ENCODE results near the gene TLCD4. TPM values are rescaled to one million over a fixed set of nuclear protein-coding genes. Genes with fewer than 3 reads are reported as not detected.
"Not testable (repeated sequence)": the region's sequence is repeated elsewhere in the genome, so short reads cannot be mapped to it uniquely, and the experiment has no call there.

The TLCD4 gene
- polyA plus RNA-seq, 1 donor: 12.7 TPM

DNA sequence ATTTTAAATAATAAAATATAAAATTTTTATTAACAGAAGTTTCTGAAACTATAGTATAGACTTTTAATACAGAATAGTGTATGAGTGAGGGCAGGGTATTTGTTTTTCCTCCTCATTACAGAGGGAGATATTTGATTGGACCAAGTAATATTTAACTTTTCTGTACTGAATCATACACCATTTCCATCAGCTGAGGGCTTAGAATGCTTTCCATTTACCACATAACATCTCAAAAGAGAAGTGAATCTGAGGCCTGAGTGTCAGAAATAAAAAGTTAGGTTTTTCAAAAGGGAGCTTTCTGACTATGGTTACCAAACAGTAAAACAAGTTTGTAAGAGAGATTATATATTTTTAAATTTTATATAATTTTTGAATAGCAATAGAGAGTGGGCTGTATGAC is 29.5 kb downstream of the TLCD4 start:
- no peak for DNase-seq (ENCODE audit: low read depth)

DNA sequence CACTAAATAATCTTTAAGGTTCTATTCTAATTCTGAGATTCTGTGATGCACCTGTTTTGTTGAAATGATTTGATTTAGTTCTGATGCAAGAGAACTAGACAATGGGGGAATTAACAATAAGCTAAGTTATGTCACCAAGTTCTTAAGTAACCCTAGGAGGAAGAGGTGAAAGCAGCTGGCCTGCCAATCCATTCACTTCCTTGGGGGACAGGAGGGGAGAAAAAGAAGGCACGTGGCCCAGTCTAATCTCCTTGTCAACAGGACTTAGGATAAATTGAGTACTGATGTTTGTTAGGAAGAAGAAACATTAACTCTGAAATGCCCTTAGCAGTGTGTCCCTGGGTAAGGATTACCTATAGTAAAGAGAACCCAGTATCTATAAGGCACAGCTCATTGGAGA is 36.9 kb downstream of the TLCD4 start:
- DNase-seq (ENCODE audit: low read depth): no peak

DNA sequence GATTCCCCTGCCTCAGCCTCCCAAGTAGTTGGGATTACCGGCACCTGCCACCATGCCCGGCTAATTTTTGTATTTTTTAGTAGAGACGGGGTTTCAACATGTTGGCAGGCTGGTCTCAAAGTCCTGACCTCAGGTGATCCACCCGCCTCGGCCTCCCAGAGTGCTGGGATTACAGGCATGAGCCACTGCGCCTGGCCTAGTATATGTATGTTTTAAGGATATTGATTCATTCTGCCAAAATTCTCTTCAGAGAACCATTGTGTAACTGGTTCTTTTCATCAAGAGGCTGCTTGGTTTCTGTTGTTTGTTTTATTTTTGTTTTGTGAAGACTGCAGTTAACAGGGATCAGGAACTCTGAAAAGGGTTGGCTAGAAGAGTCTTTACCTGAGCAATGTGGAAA is 48.4 kb downstream of the TLCD4 start:
- DNase-seq (ENCODE audit: low read depth): not testable (repeated sequence)

Other genes with a start within 250 kb of the TLCD4 start
- gene CNN3, start 190.2 kb upstream of the TLCD4 start, polyA plus RNA-seq (ENCODE audit: insufficient read length): 348 TPM
- 5.4 TPM for gene ALG14, start 44.4 kb upstream of the TLCD4 start, polyA plus RNA-seq (ENCODE audit: insufficient read length)
- 29.7 TPM for gene RWDD3, start 116.9 kb downstream of the TLCD4 start, polyA plus RNA-seq (ENCODE audit: insufficient read length)